Epidermal melanocyte (primary cell): ENCODE results near the gene MYEOV.

ENCODE experiments used
- DNase-seq: peaks from one replicate; pipeline ENCODE4 v3.0.0; 2011; ENCODE audit warnings: low spot score; ENCODE audit not compliant: insufficient read length

The MYEOV gene

DNA sequence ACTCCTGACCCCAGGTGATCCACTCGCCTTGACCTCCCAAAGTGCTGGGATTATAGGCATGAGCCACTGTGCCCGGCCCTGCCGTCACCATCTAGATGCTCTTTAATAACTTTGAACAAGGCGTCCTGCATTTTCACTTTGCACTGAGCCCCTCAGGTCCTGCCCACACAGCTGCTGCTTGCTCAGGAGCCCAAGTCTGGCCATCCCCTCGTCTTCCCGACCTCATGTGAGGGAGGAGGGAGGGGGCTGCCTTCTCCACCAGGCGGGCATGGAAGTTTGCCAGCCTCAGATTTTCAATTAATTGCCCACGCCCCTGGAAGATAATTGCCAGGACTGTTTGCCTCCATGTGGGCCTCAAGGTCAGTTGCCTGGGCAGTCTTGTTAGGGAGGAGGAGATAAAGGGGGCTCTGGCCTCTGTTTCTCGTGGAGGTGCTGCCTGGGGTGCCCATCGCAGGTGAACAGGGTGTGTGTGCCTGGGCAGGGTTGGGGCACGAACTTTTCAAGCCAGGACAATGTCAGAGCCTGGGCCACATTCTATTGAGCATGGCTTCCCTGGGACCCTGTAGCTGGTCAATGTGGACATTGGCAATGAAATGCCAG is 27.9 kb upstream of the MYEOV start:
- DNase-seq, result no peak

DNA sequence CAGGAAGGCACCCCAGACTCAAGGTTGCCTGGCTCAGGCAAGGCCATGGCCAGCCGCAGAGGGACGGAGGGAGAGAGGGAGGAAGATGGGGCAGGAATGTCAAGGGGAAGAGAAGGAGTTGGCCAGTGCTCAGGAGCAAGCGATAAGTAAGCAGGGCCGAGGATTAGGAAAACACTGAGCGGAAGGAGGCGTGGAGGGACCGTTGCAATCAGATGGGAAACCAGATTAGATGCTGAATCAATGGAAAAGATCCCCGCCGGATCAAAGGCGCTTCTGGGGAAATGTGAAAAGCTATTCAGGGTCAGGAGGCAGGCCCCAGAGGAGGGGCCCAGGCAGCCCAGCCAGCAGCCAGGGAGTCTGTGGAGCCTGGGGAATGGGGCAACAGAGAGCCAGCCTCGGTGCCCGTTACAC is 26.6 kb upstream of the MYEOV start:
- no peak for DNase-seq

DNA sequence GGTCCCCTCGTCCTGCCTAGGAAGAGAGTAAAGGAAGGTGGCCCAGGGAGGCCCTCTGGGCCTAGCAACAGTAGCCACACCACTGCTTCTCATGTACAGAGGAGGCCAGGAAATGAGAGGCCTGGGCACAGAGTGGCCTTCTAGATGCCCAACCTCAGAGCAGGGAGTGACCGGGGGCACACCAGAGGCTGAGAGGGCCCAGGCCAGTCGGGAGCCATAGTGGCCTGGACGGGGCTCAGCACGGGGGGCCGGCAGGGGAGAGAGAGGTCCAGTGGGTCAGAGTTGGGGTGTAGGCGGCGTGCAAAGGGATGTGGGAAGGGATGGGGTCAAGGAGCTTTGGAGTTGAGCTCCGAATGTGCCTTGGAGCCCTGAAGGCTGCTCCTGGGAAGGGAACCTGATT is 25.0 kb upstream of the MYEOV start:
- no peak for DNase-seq

DNA sequence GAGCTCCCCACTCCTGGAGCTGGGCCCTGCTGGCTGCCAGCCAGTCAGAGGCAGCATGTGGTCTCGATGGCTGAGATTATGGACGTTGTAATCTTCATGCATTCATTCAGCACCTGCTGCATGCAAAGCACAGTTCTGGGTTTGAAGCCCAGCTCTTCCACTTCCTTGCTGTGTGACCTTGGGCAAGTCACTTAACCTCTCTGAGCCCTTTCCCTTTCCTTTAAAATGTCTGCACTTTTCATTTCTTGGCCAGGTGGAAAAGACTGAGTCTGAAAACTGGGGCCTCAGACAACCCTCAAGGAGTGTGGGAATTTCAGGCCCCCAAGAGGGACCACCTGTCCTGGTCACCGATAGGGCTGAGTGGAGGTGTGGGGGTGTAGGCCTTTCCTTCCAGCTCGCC is 24.6 kb upstream of the MYEOV start:
- no peak for DNase-seq

DNA sequence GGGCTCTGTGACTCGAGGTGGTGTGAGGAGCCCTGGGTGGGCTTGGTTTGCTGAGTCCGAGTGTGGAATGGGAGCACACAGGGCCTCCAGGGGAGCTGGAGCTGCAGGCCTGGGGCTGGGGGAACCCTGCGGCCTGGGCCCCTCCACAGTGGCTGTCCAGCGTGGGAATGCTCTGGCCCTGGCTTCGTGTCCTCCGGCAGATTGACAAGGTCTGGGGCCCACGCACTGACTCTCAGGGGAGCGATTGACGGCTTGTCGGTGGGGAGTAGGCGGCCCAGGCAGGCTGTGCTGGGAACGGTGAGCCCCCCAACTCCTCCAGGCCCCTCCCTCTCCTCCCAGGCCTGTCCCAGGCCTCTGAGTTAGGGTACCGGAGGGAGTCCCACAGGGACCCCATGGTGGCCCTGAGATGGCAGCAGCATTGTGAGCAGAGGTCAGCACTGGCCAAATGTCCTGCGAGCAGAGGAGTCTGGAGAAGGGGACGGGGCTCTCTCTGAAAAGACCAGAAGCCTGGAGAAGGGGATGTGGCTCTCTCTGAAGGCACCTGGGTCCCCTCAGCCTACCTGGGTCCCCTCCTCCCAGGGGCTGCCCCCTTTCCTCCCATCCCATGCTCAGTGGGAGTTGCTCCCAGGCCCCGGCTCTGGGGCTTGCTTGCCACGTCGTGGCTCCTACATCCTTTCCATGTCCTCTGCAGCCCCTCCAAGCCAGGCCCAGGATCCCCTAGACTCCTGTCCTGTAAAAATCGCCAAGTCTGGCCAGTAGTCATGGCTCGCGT is 23.8 kb upstream of the MYEOV start:
- no peak for DNase-seq

DNA sequence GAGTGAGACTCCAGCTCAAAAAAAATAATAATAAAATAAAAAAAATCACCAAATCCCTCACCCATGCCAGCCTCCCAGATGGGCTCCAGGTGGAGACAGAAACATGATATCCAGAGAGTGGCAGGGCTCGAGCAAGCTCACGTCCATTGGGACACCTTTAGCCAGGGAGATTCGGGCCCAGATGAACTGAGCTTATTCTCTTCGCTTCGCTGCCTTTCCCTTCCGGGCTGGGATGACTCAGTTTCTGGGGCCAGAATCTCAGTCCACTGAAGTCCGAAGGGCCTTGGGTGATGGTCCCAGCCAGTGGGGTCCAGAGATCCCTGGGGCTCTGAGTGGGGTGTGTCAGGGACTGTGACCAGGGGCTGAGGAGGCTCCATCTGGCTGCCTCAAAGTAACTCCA is 23.0 kb upstream of the MYEOV start:
- DNase-seq, result no peak

DNA sequence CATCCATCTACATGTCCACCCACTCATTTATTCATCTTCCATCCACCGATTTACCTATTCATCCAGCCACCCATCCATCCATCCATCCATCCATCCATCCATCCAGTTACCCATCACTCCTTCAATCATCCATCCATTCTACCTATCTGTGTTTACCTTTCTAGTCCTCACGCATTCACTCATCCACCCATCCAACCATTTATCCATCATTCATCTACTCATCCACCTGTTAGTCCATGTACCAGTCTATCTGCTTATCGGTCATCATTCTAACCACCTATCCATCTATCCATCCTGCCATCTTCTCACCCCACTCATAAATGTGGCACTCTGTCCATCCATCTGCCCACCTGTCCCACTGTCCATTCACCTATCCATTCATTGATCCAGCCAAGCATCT is 21.9 kb upstream of the MYEOV start:
- no peak for DNase-seq

DNA sequence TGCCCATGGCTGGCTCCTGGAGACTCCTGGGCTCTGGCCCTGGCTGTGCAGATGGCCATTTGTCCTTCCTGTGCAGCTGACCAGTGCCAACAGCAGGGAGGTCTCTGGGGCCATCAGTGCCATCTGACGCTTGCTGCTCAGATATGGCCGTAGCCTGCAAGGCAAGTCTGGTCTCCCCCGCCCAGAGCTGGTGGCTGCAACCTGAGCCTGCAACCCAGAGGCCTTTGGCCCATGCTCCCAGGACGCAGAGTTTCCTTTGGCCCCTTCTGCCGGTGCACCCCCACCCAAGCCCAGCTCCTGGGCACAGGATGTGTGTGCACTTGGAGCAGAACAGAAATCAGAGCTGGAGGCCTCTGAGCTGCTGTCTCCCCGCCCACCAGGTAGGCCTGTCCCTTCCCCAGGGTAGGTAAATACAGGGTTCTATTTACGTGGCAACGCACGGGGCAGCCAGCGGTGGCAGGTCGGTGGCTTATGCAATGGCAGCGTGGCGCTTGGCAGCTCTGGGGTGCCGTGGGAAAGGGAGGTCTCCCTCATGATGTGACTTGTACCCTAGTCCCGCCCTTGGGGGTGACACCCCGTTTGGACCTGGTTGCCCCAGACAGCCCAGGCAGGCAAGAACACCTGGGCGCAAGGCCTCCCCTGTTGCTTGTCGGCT is 21.0 kb upstream of the MYEOV start:
- DNase-seq, result no peak

DNA sequence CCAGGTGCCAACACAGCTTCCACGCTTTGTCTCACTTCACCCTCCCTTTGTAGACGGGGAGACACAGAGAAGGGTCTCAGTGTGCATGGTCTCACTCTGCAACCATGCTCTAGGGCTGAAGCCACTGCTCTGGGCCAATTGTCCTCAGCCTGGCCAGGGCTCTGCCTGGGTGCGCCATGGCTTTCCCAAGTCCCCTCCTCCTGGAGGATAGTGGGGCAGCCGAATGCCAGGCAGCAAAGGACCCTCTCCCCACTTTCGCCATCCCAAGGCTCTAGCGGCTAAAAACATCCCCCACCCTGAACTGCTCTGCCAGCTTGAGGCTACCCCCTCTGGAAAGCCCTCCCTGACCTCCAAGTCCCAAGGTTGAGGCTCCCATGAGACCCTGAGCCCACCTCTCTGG is 20.4 kb upstream of the MYEOV start:
- DNase-seq, result no peak

DNA sequence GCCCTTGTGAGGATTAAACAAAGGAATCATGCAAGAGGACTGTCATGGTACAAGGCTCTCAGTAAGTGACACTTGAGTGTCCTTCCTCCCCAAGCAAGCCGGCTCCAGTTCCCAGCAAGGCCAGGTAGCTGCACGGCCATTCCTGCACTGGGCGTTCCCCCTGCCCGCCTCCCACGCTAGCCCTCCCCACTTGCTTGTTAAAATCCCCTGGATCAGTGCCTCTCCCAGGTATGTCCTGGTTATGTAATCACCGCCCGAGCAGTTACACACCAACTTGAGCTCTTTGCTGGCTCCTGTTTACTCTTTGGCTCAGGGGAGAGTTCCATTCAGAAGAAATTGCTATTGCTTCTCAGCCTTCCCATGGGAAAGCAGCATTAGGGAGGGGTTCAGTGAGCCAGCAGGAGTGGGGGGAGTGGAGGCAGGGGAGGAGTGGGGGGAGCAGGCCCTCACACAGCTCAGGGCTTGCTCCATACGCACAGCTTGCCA is 19.4 kb upstream of the MYEOV start:
- no peak for DNase-seq

DNA sequence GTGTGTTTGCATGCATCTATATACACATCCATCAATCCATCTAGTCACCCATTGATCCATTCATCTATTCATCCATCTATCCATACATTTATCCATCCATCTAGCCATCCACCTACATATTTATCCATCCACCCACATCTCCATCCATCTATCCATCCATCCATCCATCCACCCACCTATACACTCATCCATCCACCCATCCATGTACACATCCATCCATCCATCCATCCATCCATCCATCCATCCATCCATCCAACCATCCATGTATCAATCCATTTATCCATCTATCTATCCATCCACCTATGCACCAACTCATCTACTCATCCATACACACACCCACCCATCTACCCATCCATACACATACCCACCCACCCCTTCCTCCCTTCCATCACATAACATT is 18.8 kb upstream of the MYEOV start:
- no peak for DNase-seq

DNA sequence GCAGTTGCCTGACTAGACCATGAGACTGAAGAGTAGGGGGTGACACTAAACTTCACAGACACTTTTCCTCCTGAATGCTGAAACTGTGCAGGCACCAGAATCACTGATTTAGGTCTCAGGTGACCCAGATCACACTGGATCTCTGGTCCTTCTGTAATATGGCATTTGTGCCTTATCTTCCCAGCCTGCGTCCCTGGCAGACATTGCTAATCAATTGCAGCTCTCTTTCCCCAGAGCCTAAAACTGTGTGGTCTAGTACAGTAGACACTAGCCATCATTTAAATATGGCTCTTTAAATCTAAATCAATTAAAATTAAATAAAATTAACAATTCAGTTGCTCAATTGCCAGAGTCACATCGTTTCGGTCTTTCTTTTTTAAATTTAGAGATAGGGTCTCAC is 17.8 kb upstream of the MYEOV start:
- no peak for DNase-seq

DNA sequence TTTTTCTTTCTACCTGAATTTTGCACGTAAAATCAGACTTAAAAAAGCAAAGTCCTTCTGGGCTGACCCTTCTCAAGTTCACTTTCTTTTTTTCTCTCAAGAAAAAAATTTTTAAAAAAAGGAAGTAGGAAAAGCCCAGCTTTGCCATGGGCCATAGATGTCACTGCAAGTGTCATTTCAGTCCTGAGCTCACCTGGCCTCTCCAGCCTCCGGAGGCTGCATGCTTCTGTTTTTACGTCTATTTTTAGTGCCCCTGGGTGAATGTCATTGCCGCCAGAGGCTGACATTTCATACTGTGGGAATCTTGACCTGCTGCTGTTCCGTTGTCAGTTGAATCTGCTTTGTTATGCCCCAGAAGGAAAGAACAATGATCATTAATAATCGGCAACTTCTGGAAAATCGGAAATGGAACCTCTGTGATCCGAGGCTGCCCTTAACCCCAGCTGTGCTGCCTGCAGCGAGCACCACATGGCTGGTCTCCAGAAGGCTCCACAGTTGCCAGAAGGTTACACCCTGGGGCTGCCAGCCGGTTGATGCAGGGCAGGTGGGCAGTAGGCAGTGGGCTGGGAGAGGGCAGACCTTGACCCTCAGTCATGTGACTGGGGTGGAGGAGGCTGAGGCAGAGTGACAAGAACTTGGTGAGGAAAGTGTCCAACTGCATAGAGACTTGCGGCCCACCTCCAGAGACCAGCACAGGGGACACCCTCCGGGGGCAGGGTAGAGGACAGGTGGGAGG is 16.7 kb upstream of the MYEOV start:
- DNase-seq, result no peak

DNA sequence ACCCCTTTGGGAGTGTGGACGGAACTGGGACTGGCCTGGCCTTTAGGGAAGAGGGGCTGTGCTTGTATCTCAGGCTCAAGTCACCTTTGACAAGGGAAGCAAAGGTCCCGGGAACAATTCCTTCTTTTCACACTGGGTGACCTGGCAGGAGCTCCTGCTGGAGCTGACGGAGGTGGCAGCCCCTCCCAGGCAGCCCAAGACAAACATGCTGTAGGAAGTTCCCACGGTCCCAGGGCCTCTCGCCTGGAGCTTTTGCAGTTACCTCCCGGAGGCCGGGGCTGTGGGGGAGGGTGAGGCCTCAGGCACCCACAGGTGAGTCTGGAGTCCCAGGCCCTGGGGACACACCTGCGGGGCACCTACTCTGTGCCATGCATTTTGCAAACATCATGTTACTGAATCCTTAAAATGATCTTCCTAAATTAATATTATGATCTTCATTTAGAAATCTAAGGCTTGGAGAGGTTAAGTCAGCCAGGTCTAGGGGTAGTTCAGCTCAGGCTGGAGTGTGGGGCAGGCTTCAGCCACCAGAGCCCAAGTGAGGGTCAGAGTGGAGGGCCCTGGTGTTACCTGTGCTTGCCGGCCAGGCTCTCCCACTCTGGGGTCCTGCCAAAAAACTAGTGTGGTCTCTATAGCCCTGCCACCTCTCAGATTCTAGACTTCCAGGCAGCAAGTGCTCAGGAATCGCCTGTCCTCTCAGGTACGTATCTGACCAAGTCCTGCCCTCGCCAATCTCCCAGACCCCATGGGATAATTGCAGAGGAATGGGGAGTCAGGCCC is 15.7 kb upstream of the MYEOV start:
- DNase-seq, result no peak

DNA sequence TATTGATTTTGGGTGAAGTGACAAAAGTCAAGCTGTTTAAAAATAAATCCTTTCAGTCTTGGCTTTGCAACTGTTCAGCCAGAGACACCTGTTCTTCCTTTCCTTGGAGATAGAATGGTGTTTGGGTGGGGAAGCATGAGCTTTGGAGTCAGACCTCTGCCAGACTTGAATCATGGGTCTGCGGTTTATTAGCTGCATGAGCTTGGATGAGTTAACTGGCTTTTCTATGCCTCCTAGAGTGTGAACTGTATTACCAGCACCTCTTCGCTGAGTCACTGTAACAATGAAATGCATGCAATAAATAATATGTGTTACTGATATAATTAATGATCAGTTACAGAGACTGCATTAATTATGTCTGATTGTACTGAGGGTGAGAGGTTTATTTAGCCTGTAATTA is 13.5 kb upstream of the MYEOV start:
- DNase-seq, result no peak

DNA sequence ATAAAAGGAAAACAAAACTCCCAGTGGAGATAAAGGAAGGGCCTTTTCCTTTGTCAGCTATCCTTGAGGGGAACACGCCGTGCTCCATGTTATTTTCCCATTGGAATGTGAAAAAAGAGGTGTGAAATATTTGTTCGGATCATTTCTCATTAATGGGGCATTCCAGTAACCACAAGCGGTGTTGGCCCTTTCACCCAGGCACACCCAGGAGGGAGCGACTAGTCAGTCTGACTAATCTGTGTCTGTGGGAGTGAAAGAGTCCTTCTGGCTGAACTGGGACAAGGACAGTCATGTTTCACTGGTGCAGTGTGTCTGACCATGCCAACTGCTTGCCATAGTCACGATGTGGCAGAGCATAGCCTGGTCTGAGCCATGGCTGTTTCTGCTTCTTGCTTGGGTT is 13.0 kb upstream of the MYEOV start:
- peak; percentile 84 for DNase-seq

DNA sequence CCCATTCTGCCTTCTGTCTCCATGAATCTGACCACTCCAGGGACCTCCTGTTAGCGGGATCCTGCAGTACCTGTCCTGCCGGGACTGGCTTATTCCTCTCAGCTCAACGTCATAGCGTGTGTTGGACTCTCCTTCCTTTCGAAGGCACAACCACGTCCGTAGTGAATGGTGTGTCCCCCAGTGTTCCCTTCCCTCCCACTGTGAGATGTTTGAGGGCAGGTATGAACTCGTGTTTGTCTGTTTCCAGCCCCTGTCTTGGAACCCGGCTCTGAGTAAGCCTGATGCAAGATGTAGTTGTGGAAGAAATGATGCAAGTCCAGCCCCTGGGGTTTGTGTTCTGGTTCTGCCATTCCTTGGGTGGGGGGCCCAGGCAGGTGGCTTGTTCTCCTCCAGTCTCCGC is 10.5 kb upstream of the MYEOV start:
- no peak for DNase-seq

DNA sequence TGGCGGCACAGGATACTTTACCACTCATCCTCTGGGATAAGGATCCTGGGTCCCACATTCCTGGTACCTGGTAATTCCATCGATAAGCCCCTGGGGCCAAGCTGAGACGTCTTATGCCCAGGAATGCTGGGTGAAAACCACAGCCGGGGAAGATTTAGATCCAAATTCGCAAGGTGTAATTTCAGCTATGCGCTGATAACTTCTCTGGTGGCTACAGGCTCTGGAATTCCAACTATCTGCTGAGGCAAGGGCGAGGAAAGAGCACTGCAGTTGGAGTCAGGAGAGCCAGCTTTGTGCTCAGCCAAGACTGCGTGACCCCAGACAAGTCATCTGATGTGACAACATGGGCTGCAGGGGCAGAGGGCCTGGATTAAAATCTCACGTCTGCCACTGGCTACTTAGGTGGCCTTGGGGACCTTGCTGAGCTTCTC is 9.9 kb upstream of the MYEOV start:
- no peak for DNase-seq

DNA sequence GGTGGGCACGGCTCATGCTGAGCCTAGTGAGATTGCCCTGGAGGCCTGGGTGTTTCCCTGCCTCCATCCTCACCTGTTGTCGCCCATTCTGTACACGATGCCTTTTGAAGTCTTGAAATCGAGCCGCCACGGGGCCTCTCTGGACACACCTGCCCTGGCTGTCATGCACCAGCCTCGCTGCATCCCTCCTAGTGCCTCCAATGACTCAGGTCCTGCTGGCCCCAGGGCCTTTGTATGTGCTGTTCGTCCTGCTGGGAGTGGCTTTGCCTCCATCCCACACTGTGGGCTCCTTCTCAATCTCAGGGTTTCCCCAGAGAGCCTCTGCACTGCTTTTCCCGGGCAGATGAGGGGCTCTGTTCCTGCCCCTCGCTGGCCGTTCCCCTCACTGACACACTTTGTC is 8.9 kb upstream of the MYEOV start:
- DNase-seq, result no peak

DNA sequence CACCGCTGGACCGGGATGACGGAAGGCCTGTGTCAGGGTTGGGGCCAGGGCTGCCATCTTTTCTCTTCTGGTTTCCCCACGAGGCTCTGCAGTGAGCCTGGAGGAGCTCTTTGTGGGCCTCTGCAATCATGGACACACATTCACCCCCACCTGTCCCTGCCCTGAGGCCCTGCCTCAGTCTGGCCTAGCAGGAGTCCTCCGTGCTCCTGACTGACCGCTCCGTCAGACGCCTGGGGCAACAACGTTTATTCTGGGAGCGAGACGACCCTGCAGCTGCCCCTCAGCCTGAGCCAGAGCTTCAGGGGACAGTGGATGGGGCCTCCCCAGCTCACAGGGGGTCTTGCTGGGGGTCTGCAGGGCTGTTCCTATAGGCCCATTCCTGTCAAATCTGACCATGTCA is 8.2 kb upstream of the MYEOV start:
- DNase-seq, result no peak
